ENCODE results near the gene PEAR1. TPM values are rescaled to one million over a fixed set of nuclear protein-coding genes. Genes with fewer than 3 reads are reported as not detected.

The PEAR1 gene
- total and polyA plus RNA-seq, 2 of the 4 experiments (the other 2 are of a cell fraction) = 2.0 to 44.4 TPM

GRCh38 chr1:156865258-156865657, 28.3 kb upstream of the PEAR1 start:
- Histone ChIP-seq H3K4me2 (ENCODE audit: low read depth, low read length) (no peak overlapping the region), H4K91ac (ENCODE audit: insufficient read depth, low read depth, low read length) (no peak overlapping the region), H2AK9ac (replicated peaks; ENCODE audit: low read depth, low read length, poor library complexity) (no peak overlapping the region), H3K79me1 (ENCODE audit: low read depth in 1 of 2, low read length in 2 of 2) (no peaks in the 10 kb centered on the region), H3K27me3 (ENCODE audit: control insufficient read depth, insufficient read depth, low read length) (peaks cover 66% of the 10 kb centered on the region), H3K14ac (replicated peaks; ENCODE audit: low read depth, low read length) (no peak overlapping the region), H3K4ac (ENCODE audit: low read depth, low read length) (no peak overlapping the region), H2AFZ (replicated peaks; ENCODE audit: low read length, poor library complexity) (no peak overlapping the region), H3K23ac (ENCODE audit: low read depth, low read length) (no peak overlapping the region), H2BK5ac (ENCODE audit: low read depth, low read length, poor library complexity, severe bottlenecking) (no peak overlapping the region), H2AK5ac (ENCODE audit: low read depth, low read length) (no peak overlapping the region), H3K56ac (ENCODE audit: extremely low read depth, insufficient read depth, low read length) (no peak overlapping the region), H2BK120ac (ENCODE audit: low read depth, low read length) (no peak overlapping the region), H3K36me3 (ENCODE audit: control insufficient read depth, insufficient read depth, low read length) (no peaks in the 10 kb centered on the region), H3K18ac (ENCODE audit: low read depth, low read length) (no peak overlapping the region), H3K9me3 (ENCODE audit: control insufficient read depth, insufficient read depth, low read length) (no peaks in the 10 kb centered on the region), H2BK15ac (ENCODE audit: low read depth, low read length) (no peak overlapping the region), H3K9ac (ENCODE audit: low read depth, low read length) (no peak overlapping the region), H4K5ac (ENCODE audit: low read depth, low read length) (no peak overlapping the region), H3K4me1 (ENCODE audit: control insufficient read depth, insufficient read depth, low read length) (peaks cover 4% of the 10 kb centered on the region), H3K9me1 (ENCODE audit: insufficient read depth, low read length) (peaks cover 1% of the 10 kb centered on the region; the same call in 1 of the 2 replicates), H4K20me1 (ENCODE audit: insufficient read depth, low read length) (0 out of 2 replicates have a peak, but pooled peaks cover 5% of the 10 kb centered on the region), H2BK20ac (ENCODE audit: low read depth, low read length) (no peak overlapping the region), H4K8ac (ENCODE audit: low read depth in 2 of 2, low read length in 2 of 2) (no peak overlapping the region), H3K4me3 (ENCODE audit: insufficient read depth, low read depth, low read length) (no peak overlapping the region), H3K27ac (ENCODE audit: insufficient read depth, low read length) (no peak overlapping the region)
- in situ Hi-C loops (cut with MboI; ENCODE audit: low sequenced_read_pairs) (no loop called here), dilution Hi-C loops (cut with HindIII; ENCODE audit: low sequenced_read_pairs, unreplicated experiment) (no loop called here), intact Hi-C loops (cut with micrococcal nuclease) (no loop called here)
- ATAC-seq (ENCODE audit: low read depth) (no peak), DNase-seq (no peak)
- CTCF ChIA-PET = no interaction called here
- POLR2A ChIA-PET (ENCODE audit: unreplicated experiment) = no interaction called here
- BruUV-seq (replicated peaks) = no TSS peak
- TF ChIP-seq BHLHE40 (IDR thresholded peaks at IDR 0.05; ENCODE audit: low read depth, low read length) (no peak), SMC3 (IDR thresholded peaks at IDR 0.05; ENCODE audit: low read depth, low read length) (no peak), RFX5 (IDR thresholded peaks at IDR 0.05; ENCODE audit: low read depth, low read length) (no peak), CHD1 (IDR thresholded peaks at IDR 0.05; ENCODE audit: low read depth, low read length) (no peak), NFE2L2 (IDR thresholded peaks at IDR 0.05; ENCODE audit: low read depth, low read length) (no peak), MAZ (IDR thresholded peaks at IDR 0.05; ENCODE audit: borderline replicate concordance, low read depth, low read length) (no peak), POLR2A (IDR thresholded peaks at IDR 0.05; ENCODE audit: low read depth, low read length) (no peak), MXI1 (IDR thresholded peaks at IDR 0.05; ENCODE audit: borderline replicate concordance, low read depth, low read length) (no peak), FOS (IDR thresholded peaks at IDR 0.05; ENCODE audit: low read depth, low read length) (no peak), ELK1 (IDR thresholded peaks at IDR 0.05; ENCODE audit: borderline replicate concordance, low read depth, low read length) (no peak), RCOR1 (IDR thresholded peaks at IDR 0.05; ENCODE audit: insufficient replicate concordance, low read length) (no peak), USF2 (IDR thresholded peaks at IDR 0.05; ENCODE audit: low read depth, low read length) (no peak), RAD21 (IDR thresholded peaks at IDR 0.05; ENCODE audit: low read length) (no peak), MAFK (IDR thresholded peaks at IDR 0.05; ENCODE audit: low read depth, low read length) (no peak), CTCF (conservative IDR thresholded peaks at IDR 0.05; ENCODE audit: low read depth, low read length) (no peak), CEBPB (IDR thresholded peaks at IDR 0.05; ENCODE audit: low read depth, low read length) (no peak)
- WGBS, 2 experiments (ENCODE audit: extremely low coverage in 2 of 2, insufficient read length in 1 of 2) = 92% methylated on average over 2 of the region's 9 CpGs; no CpG with 5 or more reads in 1 of the 2 experiments

Measured in IMR-90 (cell line).